ENCODE measurements around the gene SARNP.

Gene SARNP

GRCh38 chr12:55845785-55846496 lies 28.4 kb upstream of the SARNP start:
- DNase-seq (ENCODE audit: low read depth): no peak
- no peak overlapping the region for H3K4me3 ChIP-seq (ENCODE audit: low read depth, low read length)
- TF ChIP-seq CTCF (IDR thresholded peaks at IDR 0.05; ENCODE audit: control insufficient read depth, extremely low read depth, insufficient read depth): no peak

- H3K4me3 ChIP-seq (ENCODE audit: low read depth, low read length): no peak overlapping the region
Measured at GRCh38 chr12:55845361-55845760, 27.8 kb upstream of the SARNP start.

GRCh38 chr12:55844961-55845360 lies 27.4 kb upstream of the SARNP start:
- H3K4me3 ChIP-seq (ENCODE audit: low read depth, low read length): no peak overlapping the region
- TF ChIP-seq CTCF (IDR thresholded peaks at IDR 0.05; ENCODE audit: control insufficient read depth, extremely low read depth, insufficient read depth): no peak
- DNase-seq (ENCODE audit: low read depth): no peak

More at GRCh38 chr12:55845361-55845760, 27.8 kb upstream of the SARNP start:
- no peak for TF ChIP-seq CTCF (IDR thresholded peaks at IDR 0.05; ENCODE audit: control insufficient read depth, extremely low read depth, insufficient read depth)
- no peak for DNase-seq (ENCODE audit: low read depth)

GRCh38 chr12:55843431-55843830 lies 25.9 kb upstream of the SARNP start:
- TF ChIP-seq CTCF (IDR thresholded peaks at IDR 0.05; ENCODE audit: control insufficient read depth, extremely low read depth, insufficient read depth): no peak
- no peak for DNase-seq (ENCODE audit: low read depth)

GRCh38 chr12:55842681-55843429 lies 25.3 kb upstream of the SARNP start, which contains the start of gene MMP19:
Gene MMP19, minus strand, starts transcription at chr12:55842936. Its CDS starts 106 bp downstream, at chr12:55842830.
- no peak for DNase-seq (ENCODE audit: low read depth)
- H3K4me3 ChIP-seq (ENCODE audit: low read depth, low read length): no peak within 1 kb of the TSS
- no peak for TF ChIP-seq CTCF (IDR thresholded peaks at IDR 0.05; ENCODE audit: control insufficient read depth, extremely low read depth, insufficient read depth)

More at GRCh38 chr12:55843431-55843830, 25.9 kb upstream of the SARNP start:
- no peak overlapping the region for H3K4me3 ChIP-seq (ENCODE audit: low read depth, low read length)

GRCh38 chr12:55840581-55841351 lies 23.2 kb upstream of the SARNP start:
- no peak for TF ChIP-seq CTCF (IDR thresholded peaks at IDR 0.05; ENCODE audit: control insufficient read depth, extremely low read depth, insufficient read depth)
- no peak overlapping the region for H3K4me3 ChIP-seq (ENCODE audit: low read depth, low read length)

More at GRCh38 chr12:55840581-55841351, 23.2 kb upstream of the SARNP start:
- DNase-seq (ENCODE audit: low read depth): no peak

All from LNCaP clone FGC (cell line).